ENCODE data around the gene ZDHHC18.

Gene ZDHHC18

GRCh38 chr1:26862781-26863684 lies 36.5 kb downstream of the ZDHHC18 start, which contains the start of gene SFN (continued):
- TF ChIP-seq PRDM4 (tag by site-specific recombination; IDR thresholded peaks at IDR 0.05) (no peak), ZEB2 (tag by site-specific recombination; IDR thresholded peaks at IDR 0.05) (peak; percentile 75), ZNF416 (tag by site-specific recombination; IDR thresholded peaks at IDR 0.05) (no peak), ZNF600 (tag by site-specific recombination; IDR thresholded peaks at IDR 0.05) (no peak), GLIS2 (tag by site-specific recombination; IDR thresholded peaks at IDR 0.05) (peak; percentile 53; the same call in 1 of the 2 replicates), KLF16 (tag by site-specific recombination; IDR thresholded peaks at IDR 0.05) (no peak), ZNF692 (tag by site-specific recombination; IDR thresholded peaks at IDR 0.05) (peak; percentile 100), ZFHX2 (tag by site-specific recombination; conservative IDR thresholded peaks at IDR 0.05) (peak; percentile 59; the same call in 1 of the 2 replicates), SETDB1 (IDR thresholded peaks at IDR 0.05; ENCODE audit: insufficient read length, low read length) (no peak), ZBTB20 (tag by site-specific recombination; IDR thresholded peaks at IDR 0.05) (no peak), HOXD13 (CRISPR knock-in tag; IDR thresholded peaks at IDR 0.05; ENCODE audit: borderline replicate concordance) (no peak), ZNF184 (tag by site-specific recombination; IDR thresholded peaks at IDR 0.05) (peak; percentile 46; the same call in 1 of the 2 replicates), GFI1B (tag by site-specific recombination; IDR thresholded peaks at IDR 0.05) (peak; percentile 62; the same call in 1 of the 2 replicates), ZNF658 (tag by site-specific recombination; IDR thresholded peaks at IDR 0.05) (no peak), ZSCAN23 (tag by site-specific recombination; IDR thresholded peaks at IDR 0.05) (0 out of 2 replicates have a peak, but pooled peaks have one; percentile 19), ZFP69B (tag by site-specific recombination; IDR thresholded peaks at IDR 0.05) (peak; percentile 100), EGR2 (tag by site-specific recombination; IDR thresholded peaks at IDR 0.05; ENCODE audit: low read depth) (0 out of 2 replicates have a peak, but pooled peaks have one; percentile 31), BCL11B (tag by site-specific recombination; IDR thresholded peaks at IDR 0.05; ENCODE audit: low read depth) (no peak), ZNF629 (tag by site-specific recombination; IDR thresholded peaks at IDR 0.05) (peak; percentile 38; the same call in 1 of the 2 replicates), KLF10 (tag by site-specific recombination; IDR thresholded peaks at IDR 0.05) (peak; percentile 81), HIC1 (tag by site-specific recombination; IDR thresholded peaks at IDR 0.05) (peak; percentile 23; the same call in 1 of the 2 replicates), ZNF10 (tag by site-specific recombination; IDR thresholded peaks at IDR 0.05) (peak; percentile 69), ZNF707 (tag by site-specific recombination; IDR thresholded peaks at IDR 0.05) (no peak), KLF9 (tag by site-specific recombination; IDR thresholded peaks at IDR 0.05; ENCODE audit: low read depth) (peak; percentile 45; the same call in 1 of the 2 replicates)
- TF ChIP-seq, protein P1, sequence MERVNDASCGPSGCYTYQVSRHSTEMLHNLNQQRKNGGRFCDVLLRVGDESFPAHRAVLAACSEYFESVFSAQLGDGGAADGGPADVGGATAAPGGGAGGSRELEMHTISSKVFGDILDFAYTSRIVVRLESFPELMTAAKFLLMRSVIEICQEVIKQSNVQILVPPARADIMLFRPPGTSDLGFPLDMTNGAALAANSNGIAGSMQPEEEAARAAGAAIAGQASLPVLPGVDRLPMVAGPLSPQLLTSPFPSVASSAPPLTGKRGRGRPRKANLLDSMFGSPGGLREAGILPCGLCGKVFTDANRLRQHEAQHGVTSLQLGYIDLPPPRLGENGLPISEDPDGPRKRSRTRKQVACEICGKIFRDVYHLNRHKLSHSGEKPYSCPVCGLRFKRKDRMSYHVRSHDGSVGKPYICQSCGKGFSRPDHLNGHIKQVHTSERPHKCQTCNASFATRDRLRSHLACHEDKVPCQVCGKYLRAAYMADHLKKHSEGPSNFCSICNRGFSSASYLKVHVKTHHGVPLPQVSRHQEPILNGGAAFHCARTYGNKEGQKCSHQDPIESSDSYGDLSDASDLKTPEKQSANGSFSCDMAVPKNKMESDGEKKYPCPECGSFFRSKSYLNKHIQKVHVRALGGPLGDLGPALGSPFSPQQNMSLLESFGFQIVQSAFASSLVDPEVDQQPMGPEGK (tag by site-specific recombination; IDR thresholded peaks at IDR 0.05) = peak; percentile 73

Measured in HEK293 (cell line).